Measurements from ENCODE around the gene NOC4L. TPM values are rescaled to one million over a fixed set of nuclear protein-coding genes. Genes with fewer than 3 reads are reported as not detected.

NOC4L gene
- total and polyA plus RNA-seq, 2 experiments from 2014 or later: 42.4 to 54.7 TPM

GRCh38 chr12:132127041-132127440 is 17.2 kb upstream of the NOC4L start:
- peaks cover 52% of the 10 kb centered on the region for H3K9me3 Mint-ChIP-seq
- ATAC-seq: no peak
- no peaks in the 10 kb centered on the region for H3K79me2 ChIP-seq (replicated peaks; ENCODE audit: insufficient read depth)
- H3K9me2 ChIP-seq (ENCODE audit: insufficient read depth): no peaks in the 10 kb centered on the region
- no peak overlapping the region for H3K27ac ChIP-seq (ENCODE audit: low read depth)
- peaks cover 92% of the 10 kb centered on the region for H3K36me3 Mint-ChIP-seq (ENCODE audit: low read depth)
- no peaks in the 10 kb centered on the region; the same call in 1 of the 2 replicates for H4K20me1 ChIP-seq (replicated peaks; ENCODE audit: insufficient read depth)
- H3K4me1 ChIP-seq (ENCODE audit: insufficient read depth): no peaks in the 10 kb centered on the region
- no peak overlapping the region for H3K27ac Mint-ChIP-seq
- no peak overlapping the region for H2AFZ ChIP-seq
- no peak overlapping the region for H3K4me3 ChIP-seq
- peaks cover 32% of the 10 kb centered on the region; the same call in 1 of the 2 replicates for H3K36me3 ChIP-seq (ENCODE audit: insufficient read depth)
- no peaks in the 10 kb centered on the region for H3K27me3 ChIP-seq (ENCODE audit: insufficient read depth)
- DNase-seq (ENCODE audit: low spot score): no peak
- peaks cover 17% of the 10 kb centered on the region for H3K27me3 Mint-ChIP-seq (ENCODE audit: insufficient read depth, low read depth, poor library complexity)
- TF ChIP-seq STAT1 (IDR thresholded peaks at IDR 0.05; ENCODE audit: unreplicated experiment): no peak
- TF ChIP-seq ZNF114 (CRISPR knock-in tag; IDR thresholded peaks at IDR 0.05): no peak
- TF ChIP-seq REST (IDR thresholded peaks at IDR 0.05; ENCODE audit: unreplicated experiment): no peak
- no peak for TF ChIP-seq ETS1 (IDR thresholded peaks at IDR 0.05)
- TF ChIP-seq EZH2 (IDR thresholded peaks at IDR 0.05; ENCODE audit: low read depth, unreplicated experiment): no peak
- no peak for TF ChIP-seq CREB1 (CRISPR knock-in tag; IDR thresholded peaks at IDR 0.05; ENCODE audit: low read depth)
- no peak for TF ChIP-seq NANOG (IDR thresholded peaks at IDR 0.05; ENCODE audit: borderline replicate concordance)
- TF ChIP-seq EZH2phosphoT487 (IDR thresholded peaks at IDR 0.05; ENCODE audit: unreplicated experiment): no peak
- H3F3A ChIP-seq (replicated peaks; ENCODE audit: low read depth): no peaks in the 10 kb centered on the region
- H3K4me2 ChIP-seq: no peak overlapping the region
- H3K4me1 Mint-ChIP-seq: no peaks in the 10 kb centered on the region; the same call in 2 of the 3 replicates
- H3K4me3 Mint-ChIP-seq: no peak overlapping the region

GRCh38 chr12:132129007-132129406 is 15.2 kb upstream of the NOC4L start:
- Mint-ChIP-seq H3K4me1 (no peaks in the 10 kb centered on the region; the same call in 2 of the 3 replicates), H3K9me3 (peaks cover 56% of the 10 kb centered on the region), H3K4me3 (no peak overlapping the region), H3K27ac (no peak overlapping the region), H3K36me3 (ENCODE audit: low read depth) (peaks cover 80% of the 10 kb centered on the region), H3K27me3 (ENCODE audit: insufficient read depth, low read depth, poor library complexity) (peaks cover 26% of the 10 kb centered on the region)
- no peaks in the 10 kb centered on the region; the same call in 1 of the 2 replicates for H4K20me1 ChIP-seq (replicated peaks; ENCODE audit: insufficient read depth)
- no peak overlapping the region for H3K27ac ChIP-seq (ENCODE audit: low read depth)
- H3K79me2 ChIP-seq (replicated peaks; ENCODE audit: insufficient read depth): no peaks in the 10 kb centered on the region
- DNase-seq (ENCODE audit: low spot score) (no peak), ATAC-seq (no peak)
- no peak overlapping the region for H2AFZ ChIP-seq
- H3K4me2 ChIP-seq: no peak overlapping the region
- no peak overlapping the region for H3K4me3 ChIP-seq
- no peaks in the 10 kb centered on the region for H3K4me1 ChIP-seq (ENCODE audit: insufficient read depth)
- H3K27me3 ChIP-seq (ENCODE audit: insufficient read depth): no peaks in the 10 kb centered on the region
- peaks cover 27% of the 10 kb centered on the region; the same call in 1 of the 2 replicates for H3K36me3 ChIP-seq (ENCODE audit: insufficient read depth)
- H3K9me2 ChIP-seq (ENCODE audit: insufficient read depth): no peaks in the 10 kb centered on the region
- 0 out of 2 replicates have a peak, but pooled peaks cover 3% of the 10 kb centered on the region for H3F3A ChIP-seq (replicated peaks; ENCODE audit: low read depth)
- TF ChIP-seq ETS1 (IDR thresholded peaks at IDR 0.05): no peak
- no peak for TF ChIP-seq ZNF114 (CRISPR knock-in tag; IDR thresholded peaks at IDR 0.05)
- TF ChIP-seq NANOG (IDR thresholded peaks at IDR 0.05; ENCODE audit: borderline replicate concordance): no peak
- TF ChIP-seq ZNF462 (CRISPR knock-in tag; IDR thresholded peaks at IDR 0.05): no peak
- no peak for TF ChIP-seq CREB1 (CRISPR knock-in tag; IDR thresholded peaks at IDR 0.05; ENCODE audit: low read depth)
- TF ChIP-seq EZH2 (IDR thresholded peaks at IDR 0.05; ENCODE audit: low read depth, unreplicated experiment): no peak

Data from GM23338 (cell line).